SK-N-SH (cell line): Measurements from ENCODE around the gene R3HDML.

ENCODE experiments used
- CTCF ChIP-seq: fragments of 200-600 bp; sonication (generic); IDR thresholded peaks from 2 replicates; pipeline ENCODE4 v1.6.1; 2017; ENCODE audit warnings: antibody characterized with exemption, mild to moderate bottlenecking, moderate library complexity
- EP300 ChIP-seq, 2 experiments: IDR thresholded peaks; 2 replicates each; pipeline versions ENCODE4 v1.4.0 to v1.6.1; 2012; ENCODE audit warnings: borderline replicate concordance in 1 of 2, low read depth in 1 of 2, low read length in 1 of 2
- EZH2phosphoT487 ChIP-seq: fragments of 200-600 bp; sonication (generic); IDR thresholded peaks from 2 replicates; pipeline ENCODE4 v1.6.1; 2017; ENCODE audit warnings: low read depth, mixed run types, mild to moderate bottlenecking, antibody characterized with exemption, moderate library complexity, borderline replicate concordance
- FOXM1 ChIP-seq: IDR thresholded peaks from 2 replicates; pipeline ENCODE4 v1.4.0; 2012; ENCODE audit warnings: low read depth, mild to moderate bottlenecking
- GABPA ChIP-seq: IDR thresholded peaks from 2 replicates; pipeline ENCODE4 v1.4.0; 2012; ENCODE audit warnings: low read depth, mild to moderate bottlenecking
- JUND ChIP-seq: IDR thresholded peaks from 2 replicates; pipeline ENCODE4 v1.4.0; 2012
- MAX ChIP-seq: IDR thresholded peaks from 2 replicates; pipeline ENCODE4 v1.4.0; 2012; ENCODE audit warnings: low read depth
- NFIC ChIP-seq: IDR thresholded peaks from 2 replicates; pipeline ENCODE4 v1.4.0; 2012; ENCODE audit warnings: borderline replicate concordance
- POLR2AphosphoS5 ChIP-seq: IDR thresholded peaks from 2 replicates; pipeline ENCODE4 v1.6.1; 2012; ENCODE audit warnings: low read depth, low read length
- RAD21 ChIP-seq: IDR thresholded peaks from 2 replicates; pipeline ENCODE4 v1.6.1; 2012; ENCODE audit warnings: mild to moderate bottlenecking, low read length
- TAF1 ChIP-seq: IDR thresholded peaks from 2 replicates; pipeline ENCODE4 v1.6.1; 2012; ENCODE audit warnings: low read depth, mild to moderate bottlenecking, low read length, moderate library complexity, borderline replicate concordance
- YY1 ChIP-seq: IDR thresholded peaks from 2 replicates; pipeline ENCODE4 v1.4.0; 2012; ENCODE audit warnings: low read depth, mild to moderate bottlenecking

DNA sequence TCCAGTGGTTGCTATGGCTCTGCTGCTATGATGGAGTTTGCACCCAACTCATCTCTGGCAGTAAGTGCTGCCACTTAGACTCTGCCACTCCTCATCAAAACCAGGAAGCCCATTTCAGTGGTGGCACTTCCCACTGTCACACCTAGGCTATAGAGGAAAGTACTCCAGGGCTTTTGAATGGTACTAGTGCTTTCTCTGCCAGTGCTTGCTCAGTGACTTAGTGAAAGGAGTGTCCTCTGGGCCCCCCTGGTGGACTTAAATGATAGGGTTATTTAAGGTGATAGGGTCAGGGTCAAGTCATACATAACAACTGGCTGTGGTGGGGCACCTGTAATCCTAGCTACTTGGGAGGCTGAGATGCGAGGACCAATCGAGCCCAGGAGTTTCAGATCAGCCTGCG, 48.6 kb upstream of the R3HDML start:
- TF ChIP-seq TAF1 (no peak), POLR2AphosphoS5 (no peak), YY1 (no peak), RAD21 (no peak), JUND (no peak), FOXM1 (no peak), CTCF (no peak), GABPA (no peak), NFIC (no peak), EP300 (IDR thresholded peaks at IDR 0.05; ENCODE audit: borderline replicate concordance in 1 of 2, low read depth in 1 of 2, low read length in 1 of 2) (no peak), EZH2phosphoT487 (no peak), MAX (no peak)
